GF-D8 (cell line): ENCODE results near the gene RIPOR2.

Experiments used
- DNase-seq: peaks from one replicate; lab custom pipeline; 2025; lab: John Stamatoyannopoulos, UW

The RIPOR2 gene

DNA sequence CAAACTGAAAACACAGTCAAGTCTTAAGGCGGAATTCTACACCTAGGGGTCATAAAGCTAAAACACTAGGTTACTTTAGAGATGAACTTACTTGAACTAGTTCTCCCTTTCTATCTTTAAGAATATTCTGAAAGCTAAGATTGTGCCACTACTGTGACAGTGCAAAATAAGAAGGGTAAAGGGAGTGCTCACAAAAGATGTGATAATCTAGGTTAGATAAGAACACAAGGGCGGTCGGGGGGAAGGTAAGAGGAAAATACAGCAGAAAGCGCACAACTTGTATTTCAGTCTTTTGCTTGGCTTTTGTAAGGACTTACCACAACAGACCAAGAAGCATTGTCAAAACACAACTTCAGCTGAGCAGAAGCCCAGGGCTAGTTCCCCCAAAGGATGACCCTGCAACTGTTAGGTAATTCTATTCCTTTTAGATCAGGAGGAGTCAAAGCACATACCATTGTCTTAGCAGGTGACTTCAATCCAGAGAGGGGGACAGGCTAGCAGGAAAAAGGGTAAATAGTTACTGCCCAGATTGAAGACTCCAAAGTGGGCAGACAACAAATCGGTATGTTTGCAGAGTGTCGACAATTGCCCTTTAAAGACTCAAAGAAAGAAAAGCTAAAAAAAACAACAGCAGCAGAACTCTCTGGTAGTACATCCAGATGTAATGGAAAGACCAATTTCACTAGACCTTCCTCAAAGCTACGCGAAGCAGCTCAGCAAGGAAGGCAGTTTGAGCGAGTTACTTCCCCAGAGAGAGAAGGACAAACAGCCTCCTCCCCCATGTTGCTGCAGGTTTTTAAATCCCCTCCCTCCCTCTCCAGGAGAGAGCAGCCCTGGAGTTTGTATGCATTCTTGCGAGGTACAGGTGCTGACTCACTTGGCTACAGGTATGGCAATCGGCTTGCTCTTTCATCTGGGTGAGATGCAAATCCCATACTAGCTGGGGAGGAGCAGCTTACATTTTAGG, 59.0 kb downstream of the RIPOR2 start:
- no peak for DNase-seq

DNA sequence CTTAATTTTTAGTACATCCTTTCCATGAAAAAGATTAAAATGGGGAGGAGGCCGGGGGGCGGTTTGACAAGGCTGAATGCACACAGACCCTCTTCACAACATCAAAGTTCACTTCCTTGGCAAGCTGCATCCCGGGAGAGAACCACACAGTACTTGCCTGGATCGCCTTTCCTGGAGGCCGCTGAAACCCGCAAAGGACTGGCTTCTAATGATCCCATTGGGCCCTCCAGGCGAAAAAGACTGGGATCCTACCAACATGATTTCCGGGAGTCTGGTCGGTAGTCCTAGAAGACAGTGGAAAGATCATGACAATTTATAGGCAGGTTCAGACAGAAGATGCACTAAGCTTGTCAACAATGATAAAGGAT, 60.2 kb downstream of the RIPOR2 start:
- no peak for DNase-seq

DNA sequence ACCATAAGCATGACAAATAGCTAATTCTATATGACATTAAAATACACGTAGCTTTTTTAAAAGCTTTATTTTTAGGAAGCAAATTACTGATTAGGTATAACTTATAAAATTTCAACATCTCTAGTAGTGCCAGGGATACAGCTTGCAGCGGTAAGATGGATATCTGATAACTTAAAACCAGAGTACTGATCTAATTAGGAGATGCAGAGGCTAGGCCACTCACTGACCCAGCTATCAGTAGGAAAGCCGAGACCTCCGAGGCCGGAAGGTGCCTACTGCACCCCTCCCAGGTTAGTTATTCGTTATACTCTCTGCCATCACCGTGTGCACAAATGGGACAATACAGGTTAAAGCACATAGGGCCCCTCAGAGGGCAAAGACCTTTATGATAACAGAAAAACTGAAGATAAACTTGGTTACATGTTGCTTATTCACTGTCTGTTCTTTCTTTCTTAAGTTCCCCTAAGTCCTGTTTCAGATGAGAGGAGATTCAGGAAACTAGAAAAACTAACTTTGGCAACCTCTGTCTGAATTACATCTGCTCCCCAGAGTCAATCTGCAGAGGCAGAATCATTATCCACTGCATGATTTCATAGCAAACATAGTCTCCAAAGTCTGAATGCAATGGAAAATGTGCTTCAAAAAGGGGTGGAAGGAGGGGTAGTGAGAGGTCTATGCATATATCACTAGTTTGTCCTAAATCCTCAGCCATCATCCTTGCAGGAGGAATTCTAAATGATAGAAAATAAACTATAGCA, 60.8 kb downstream of the RIPOR2 start:
- no peak for DNase-seq

DNA sequence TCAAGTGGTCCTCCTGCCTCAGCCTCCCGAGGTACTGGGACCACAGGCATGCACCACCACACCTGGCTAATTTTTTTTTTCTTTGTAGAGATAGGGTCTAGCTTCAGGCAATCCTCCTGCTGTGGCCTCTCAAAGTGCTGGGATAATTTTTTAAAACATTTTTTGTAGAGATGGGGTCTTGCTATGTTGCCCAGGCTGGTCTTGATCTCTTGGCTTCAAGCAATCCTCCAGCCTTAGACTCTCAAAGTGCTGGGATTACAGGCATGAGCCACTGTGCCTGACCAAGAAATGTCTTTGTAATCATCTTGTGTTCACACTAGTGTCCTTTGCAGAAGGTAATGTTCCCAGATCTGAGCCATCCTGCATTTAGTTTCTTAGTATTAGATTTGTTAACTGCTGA, 61.6 kb downstream of the RIPOR2 start:
- DNase-seq: no peak

DNA sequence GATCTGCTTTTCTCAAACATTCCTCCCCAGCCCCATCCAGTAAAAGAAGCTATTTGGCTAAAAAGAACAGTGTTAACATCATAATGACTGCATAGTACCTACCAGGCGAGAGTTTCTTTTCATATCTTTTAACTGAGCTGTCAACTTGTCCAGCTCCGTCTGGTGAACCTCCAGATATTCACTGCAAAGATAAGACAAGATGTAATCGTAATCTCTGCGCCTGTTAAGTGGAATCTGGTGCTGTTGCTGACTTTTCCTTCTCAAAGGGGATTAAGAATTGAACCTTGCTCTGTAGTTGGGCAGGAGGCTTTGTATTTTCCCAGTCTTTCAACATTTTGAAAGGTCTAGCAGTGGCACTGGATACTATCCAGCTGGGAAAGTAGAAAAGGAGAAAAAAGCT, 63.0 kb downstream of the RIPOR2 start:
- DNase-seq: no peak

DNA sequence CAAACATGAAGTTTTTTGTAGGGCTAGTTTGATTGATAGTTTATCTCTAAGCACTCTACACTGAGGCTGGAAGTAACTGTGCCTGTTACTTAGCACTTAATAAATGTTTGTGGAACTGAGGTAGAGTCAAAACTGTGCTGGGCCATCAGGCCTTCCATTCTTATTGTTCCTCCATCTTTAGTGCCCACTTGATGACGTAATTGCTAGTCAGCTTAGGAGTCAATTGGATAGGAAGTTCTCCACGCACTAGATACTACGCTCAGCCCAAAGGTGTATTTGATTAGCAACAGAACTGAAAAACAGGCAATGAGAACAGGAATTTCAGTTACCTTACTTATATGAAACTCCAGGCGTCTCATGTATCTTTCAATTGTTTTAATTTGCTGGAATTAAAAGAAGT, 67.0 kb downstream of the RIPOR2 start:
- DNase-seq: no peak

DNA sequence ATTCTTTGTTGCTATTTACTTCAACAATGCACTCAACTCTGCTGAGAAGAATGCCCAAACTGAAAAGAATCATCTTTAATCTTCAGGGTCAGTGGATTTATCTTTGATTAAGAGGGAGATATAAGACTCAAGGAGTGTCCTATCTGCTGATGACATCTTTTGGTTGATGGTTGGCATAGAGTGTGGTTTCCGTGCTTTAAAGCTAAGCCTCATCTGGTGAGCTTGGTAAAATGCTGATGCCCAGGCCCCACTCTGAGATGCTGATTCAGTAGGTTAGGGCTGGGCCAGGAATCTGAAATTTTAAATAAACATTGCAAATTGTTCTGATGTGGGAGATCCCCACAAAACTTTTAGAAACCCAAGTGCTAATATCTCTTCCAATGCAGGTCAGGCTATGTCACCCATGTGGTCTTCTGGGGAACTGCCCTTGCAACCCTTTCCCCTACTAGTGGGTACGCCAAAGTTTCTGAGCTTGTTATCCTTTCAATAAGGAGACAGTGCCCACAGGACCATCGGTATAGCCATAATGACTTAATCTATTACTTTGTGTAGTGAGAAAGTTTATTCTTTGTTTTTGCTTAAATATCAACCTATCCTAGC, 68.6 kb downstream of the RIPOR2 start:
- no peak for DNase-seq

DNA sequence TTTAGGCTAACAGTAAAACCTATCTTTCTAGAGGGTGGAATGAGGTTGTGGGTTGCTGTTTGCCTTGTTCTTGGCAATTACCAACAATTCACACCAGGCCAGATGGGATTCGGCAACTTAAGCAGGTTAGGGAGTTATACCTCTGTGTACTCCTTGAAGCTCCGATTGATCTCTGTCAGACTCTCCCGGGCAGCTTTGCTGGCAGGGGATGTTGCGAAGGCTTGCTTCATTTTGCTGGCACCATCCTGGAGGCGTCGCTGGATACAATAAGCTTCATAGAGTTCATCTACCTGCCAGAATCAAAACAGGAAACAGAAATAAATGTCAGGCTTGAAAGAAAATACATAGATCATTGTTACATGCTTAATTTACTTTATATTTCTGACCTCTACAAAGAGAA, 70.6 kb downstream of the RIPOR2 start:
- DNase-seq: no peak

DNA sequence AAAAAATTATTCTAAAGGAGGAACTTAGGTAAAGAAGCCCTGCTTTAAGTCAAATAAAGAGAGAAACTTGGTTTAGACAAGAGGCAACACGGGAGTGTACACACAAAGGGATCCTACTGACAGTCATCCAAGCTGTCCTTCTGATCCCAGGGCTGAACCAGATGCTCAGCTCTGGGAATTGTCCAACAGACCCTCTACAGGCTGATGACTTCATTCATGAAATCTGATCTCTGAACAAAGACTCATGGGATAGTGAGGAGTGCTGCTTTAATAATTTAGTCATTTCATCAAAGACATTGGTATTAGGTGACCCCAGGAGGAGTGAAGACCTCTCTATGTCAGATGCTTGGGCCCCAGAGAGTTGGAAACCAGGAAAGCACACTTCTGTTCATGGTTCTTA, 71.4 kb downstream of the RIPOR2 start:
- DNase-seq: no peak

DNA sequence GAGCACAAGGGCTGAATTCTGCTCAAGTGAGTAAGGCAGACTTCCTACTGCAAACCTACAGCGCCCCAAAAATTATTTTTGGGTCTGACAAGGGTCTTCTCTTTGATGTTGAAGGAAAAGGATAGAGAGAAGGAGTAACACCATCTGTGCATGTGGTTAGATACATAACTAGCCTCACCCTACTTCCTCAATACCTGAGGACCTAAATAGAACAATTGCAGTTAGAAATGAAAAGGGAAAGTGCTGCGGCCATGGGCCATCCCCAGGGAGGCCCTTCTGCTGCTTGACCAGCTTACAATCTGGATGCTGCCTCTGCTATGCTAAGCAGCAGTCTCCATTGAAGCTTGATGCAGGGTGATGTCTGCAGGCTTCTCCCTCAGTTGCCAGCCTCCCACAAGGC, 73.8 kb downstream of the RIPOR2 start:
- no peak for DNase-seq

DNA sequence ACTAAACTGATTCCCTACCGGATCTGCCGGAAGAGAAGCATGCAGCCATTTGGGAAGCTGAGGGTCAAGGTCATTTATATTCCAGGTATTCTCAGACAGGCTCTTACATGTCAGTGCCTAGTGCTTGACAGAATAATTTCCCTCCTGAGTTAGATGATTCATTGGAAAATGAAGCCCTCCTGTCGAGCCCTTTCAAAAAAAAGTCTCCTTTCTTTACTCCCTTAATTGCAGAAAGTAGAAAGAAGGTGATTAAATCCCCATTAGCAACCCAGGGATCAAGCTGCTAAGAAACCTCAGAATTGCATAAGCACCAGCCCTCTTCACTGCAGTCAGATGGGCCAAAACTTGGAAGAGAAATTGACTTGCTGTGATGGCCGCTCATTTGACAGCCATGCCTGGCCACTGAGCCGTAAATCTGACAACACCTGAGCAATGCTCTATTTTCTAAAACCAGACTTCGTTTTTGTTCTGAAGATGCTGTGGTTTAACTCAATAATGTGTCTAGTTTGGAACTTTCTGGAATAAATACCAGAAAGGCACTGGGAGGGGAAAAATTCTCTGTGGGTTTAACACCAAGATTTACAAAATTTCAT, 76.1 kb downstream of the RIPOR2 start:
- no peak for DNase-seq

DNA sequence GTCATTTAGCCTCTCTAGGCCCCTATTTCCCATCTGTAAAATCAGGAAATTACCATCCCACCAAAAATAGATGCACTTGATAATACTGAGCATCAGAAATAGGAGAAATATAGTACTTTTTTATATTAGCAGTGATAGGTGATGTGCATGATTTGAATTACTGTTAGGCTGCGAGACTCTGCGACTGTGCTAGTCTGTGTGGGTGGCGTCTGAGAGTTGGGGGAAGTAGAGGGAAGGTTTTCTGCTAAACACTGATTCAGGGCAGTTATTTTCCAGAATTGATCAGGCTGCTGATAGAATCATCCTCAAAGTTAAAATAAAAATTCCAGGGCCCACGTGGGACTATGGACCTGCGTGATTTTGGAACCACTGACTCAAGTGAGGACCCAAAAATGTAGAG, 76.6 kb downstream of the RIPOR2 start:
- DNase-seq: no peak

DNA sequence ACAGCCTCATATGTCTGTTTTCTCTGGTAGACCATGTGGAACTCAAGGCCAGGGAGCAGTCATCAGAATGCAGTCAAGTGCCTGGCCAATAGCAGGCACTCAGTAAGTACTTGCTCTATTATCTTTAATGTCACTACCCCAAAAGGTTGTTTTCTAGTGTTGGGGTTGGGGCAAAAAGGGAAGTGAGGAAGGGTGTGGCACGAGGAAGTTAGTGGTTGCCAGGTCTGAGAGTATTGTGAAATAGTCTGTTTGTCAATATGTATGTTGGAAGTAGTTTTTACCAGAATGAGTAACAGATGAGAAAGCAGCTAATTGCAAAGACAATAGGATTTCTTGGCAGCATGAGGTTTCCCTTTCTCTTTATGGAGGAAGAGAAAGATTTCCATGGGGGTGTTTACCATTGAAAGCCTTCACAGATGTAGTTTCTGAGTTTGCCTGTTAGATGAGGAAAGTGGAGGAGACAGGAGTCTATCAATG, 77.5 kb downstream of the RIPOR2 start:
- DNase-seq: no peak

DNA sequence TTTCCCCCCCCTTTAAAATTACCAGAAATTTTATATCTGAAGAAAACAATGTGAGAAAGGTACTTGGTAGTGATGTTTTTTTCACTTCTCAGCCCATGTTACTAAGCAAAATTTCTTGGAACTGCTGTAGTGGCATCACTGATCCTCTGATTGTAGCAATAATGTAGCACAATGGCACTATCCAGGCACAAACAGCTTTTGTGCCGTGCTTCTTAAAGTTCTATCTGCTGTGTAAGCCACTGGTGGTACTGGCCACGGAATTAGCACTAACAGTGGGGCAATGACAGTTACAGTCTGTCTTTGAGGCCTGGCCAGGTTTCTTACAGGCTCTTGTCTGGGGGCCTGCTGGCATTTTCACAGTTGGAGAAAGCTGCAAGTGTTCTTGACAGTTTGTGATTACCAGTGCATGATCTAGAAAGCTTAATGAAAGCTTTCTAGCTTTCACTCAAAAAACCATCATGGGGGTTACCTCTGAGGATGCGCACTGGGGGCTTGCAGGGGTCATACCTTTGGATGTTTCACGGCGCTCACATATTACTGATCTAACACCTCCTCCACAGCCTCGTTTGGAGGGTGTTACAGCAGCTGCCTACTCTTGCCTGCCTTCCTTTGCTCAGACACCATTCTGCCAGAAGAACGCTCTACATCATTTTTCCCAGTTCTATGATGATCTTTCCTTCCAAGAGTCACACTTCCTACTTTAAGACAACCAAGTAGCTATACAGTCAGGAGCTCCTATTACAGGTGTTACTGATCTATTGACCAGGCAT, 78.7 kb downstream of the RIPOR2 start:
- DNase-seq: no peak

DNA sequence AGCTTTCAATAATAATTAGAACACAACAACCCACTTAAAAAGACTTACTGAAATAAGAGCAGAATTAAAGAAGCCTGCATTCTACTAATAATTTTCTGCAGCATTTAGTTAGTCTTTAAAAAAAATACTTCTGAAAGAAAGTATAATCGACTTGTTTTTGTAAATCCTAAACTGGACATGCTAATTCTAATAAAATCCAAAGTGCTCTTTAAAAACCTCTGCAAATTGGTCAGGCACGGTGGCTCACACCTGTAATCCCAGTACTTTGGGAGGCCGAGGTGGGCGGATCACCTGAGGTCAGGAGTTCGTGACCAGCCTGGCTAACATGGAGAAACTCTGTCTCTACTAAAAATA, 79.5 kb downstream of the RIPOR2 start:
- no peak for DNase-seq

DNA sequence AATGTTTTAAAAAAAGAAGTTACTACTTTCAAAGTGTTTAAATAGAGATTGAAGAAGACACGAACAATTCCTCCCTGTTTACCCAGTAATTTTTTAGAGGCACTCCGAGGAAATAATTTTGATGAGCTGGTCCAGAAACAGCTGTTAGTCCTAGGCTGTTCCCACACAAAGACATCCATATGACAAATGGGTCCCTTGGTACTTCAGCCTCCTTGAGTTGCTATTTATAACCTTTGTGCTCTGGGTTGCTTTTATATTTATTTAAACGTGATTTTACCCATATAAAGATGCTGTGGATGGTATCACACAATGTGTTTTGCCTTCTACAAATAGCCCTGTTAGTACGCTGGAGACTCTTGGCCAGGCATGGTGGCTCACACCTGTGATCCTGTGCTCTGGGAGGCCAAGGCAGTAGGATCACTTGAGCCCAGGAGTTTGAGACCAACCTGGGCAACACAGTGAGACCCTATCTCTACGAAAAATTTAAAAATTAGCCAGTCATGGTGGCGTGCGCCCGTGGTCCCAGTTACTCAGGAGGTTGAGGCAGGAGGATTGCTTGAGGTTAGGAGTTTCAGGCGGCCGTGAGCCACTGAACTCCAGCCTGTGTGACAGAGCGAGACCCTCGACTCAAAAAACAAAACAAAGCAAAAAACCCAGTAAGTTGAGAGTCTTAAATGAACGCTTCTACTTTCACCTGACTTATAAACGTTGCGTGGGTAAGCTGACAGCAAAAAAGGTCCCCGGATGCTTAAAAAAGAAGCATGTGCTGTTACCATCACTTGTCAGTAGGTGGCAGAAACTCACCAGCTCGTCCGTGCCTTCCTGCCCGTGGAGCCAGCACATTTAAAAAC, 80.1 kb downstream of the RIPOR2 start:
- DNase-seq: no peak

DNA sequence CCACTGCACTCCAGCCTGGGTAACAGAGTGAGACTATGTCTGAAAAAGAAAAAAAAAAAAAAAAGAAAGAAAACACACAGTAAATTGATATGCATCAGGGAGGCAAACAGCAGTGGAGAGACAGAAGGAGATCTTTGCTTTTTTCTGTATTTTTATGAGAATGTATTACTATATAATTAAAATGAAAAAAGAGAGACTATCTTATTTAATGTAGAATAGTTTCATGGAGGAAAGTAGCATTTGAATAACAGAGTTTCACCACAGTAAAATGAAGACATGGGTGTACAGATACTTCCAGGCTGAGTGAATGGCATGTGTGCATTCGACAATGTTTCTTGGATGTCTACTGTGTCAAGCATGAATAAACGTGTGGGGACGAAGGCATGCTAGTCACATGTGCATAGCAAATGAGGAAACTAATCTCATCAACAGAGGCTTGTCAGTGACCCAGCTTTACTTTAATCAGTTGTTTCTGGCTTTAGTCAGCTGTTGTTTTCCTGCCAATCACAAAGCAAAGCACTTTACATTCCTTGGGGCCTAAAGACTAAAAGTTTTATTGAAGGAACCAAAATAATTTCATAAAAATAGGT, 81.6 kb downstream of the RIPOR2 start:
- no peak for DNase-seq

DNA sequence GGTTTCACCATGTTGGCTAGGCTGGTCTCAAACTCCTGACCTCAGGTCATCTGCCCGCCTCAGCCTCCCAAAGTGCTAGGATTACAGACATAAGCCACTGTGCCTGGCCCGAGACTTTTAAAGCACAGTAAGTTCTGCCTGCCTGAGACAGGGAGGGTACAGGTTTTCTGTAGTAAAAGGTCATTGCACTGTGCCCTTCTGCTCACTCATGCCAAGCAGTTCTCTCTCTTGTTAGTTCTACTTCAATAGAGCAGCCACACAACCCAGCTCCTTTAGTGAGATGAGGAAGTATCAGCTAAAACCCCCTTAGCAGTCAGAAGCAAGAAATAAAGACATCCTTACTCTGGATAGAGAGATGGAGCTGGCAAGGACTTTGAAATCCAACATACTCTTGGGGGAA, 84.7 kb downstream of the RIPOR2 start:
- no peak for DNase-seq

DNA sequence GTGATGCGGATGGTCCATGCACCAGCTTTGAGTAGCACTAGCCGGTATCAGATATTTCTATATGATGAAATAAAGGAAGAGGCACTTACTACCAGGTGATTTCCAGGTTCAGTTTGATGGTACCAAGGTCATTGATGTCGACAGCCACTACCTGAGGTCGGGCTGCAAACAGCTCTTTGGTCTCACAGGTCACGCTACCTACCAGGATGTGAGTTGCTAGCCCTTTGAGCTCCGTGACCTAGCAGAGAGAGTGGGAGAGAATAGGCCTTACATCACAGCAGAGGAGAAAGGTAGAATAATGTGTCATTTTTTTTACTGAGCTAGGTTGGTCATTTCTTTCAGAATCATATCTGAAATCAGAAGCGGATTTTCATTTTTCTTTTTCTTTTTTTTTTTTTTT, 86.0 kb downstream of the RIPOR2 start:
- no peak for DNase-seq

DNA sequence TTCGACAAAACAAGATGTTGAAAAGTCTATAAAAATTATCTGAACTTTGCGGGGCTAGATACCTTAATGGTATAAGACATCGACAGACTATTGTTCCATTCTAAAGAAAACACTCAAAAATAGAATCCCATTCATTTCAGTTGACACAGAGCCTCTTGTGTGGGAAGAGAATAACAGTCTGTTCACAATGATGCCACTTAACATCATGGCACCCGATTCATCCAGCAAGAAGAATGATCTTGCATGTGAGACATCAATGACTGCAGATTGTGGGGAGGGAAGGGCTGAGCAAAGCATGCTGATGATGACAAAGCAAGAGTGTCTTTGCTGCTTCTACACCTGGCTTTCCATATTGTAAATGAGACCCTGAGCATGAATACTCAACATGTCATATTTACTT, 87.3 kb downstream of the RIPOR2 start:
- DNase-seq: no peak
